Measurements from ENCODE around the gene COA1. TPM values are rescaled to one million over a fixed set of nuclear protein-coding genes. Genes with fewer than 3 reads are reported as not detected.

Gene COA1
- total and polyA plus RNA-seq, 9 of the 15 experiments (the other 6 are each of a cell fraction or from before 2014, with no cell fraction given) = 98.9 to 463 (median 181) TPM

GRCh38 chr7:43756368-43757072 lies 27.2 kb upstream of the COA1 start (continued):
- TF ChIP-seq ZBTB49 (CRISPR knock-in tag; IDR thresholded peaks at IDR 0.05; ENCODE audit: borderline replicate concordance) (no peak), HNRNPH1 (optimal IDR thresholded peaks at IDR 0.05; ENCODE audit: low read depth, low read length) (no peak), HMGN3 (IDR thresholded peaks at IDR 0.05; ENCODE audit: borderline replicate concordance, extremely low read depth, insufficient read length, low read depth, low read length) (no peak), TCF7 (IDR thresholded peaks at IDR 0.05; ENCODE audit: borderline replicate concordance) (no peak), ZNF217 (CRISPR knock-in tag; IDR thresholded peaks at IDR 0.05) (no peak), ZC3H8 (IDR thresholded peaks at IDR 0.05) (no peak), ZFP36 (IDR thresholded peaks at IDR 0.05; ENCODE audit: low read depth, low read length, partially characterized antibody) (no peak), PHB (CRISPR knock-in tag; IDR thresholded peaks at IDR 0.05) (no peak), ATF1 (CRISPR knock-in tag; IDR thresholded peaks at IDR 0.05) (no peak), ATF1 (tag; IDR thresholded peaks at IDR 0.05) (no peak), YBX1 (IDR thresholded peaks at IDR 0.05) (no peak), NUFIP1 (IDR thresholded peaks at IDR 0.05; ENCODE audit: partially characterized antibody) (no peak), HOXB6 (CRISPR knock-in tag; IDR thresholded peaks at IDR 0.05; ENCODE audit: borderline replicate concordance) (no peak), JUND (IDR thresholded peaks at IDR 0.05; ENCODE audit: borderline replicate concordance, low read depth, low read length) (peak; percentile 56), JUND (tag; IDR thresholded peaks at IDR 0.05; ENCODE audit: borderline replicate concordance, low read depth, low read length) (peak; percentile 80; the same call in 1 of the 3 replicates), ZFPM2 (CRISPR knock-in tag; IDR thresholded peaks at IDR 0.05) (no peak), NR1H2 (CRISPR knock-in tag; IDR thresholded peaks at IDR 0.05) (no peak), NCOA2 (IDR thresholded peaks at IDR 0.05; ENCODE audit: partially characterized antibody in 2 of 2) (no peak), TBL1XR1 (IDR thresholded peaks at IDR 0.05; ENCODE audit: low read length in 2 of 2) (peak in 1 of 2 experiments; percentile 59; a peak in 1 of 4 replicates), GTF2A2 (tag; IDR thresholded peaks at IDR 0.05) (no peak), CBFA2T3 (IDR thresholded peaks at IDR 0.05) (peak; percentile 78), POLR2A (conservative IDR thresholded peaks at IDR 0.05) (no peak)
- TF ChIP-seq, protein P1, sequence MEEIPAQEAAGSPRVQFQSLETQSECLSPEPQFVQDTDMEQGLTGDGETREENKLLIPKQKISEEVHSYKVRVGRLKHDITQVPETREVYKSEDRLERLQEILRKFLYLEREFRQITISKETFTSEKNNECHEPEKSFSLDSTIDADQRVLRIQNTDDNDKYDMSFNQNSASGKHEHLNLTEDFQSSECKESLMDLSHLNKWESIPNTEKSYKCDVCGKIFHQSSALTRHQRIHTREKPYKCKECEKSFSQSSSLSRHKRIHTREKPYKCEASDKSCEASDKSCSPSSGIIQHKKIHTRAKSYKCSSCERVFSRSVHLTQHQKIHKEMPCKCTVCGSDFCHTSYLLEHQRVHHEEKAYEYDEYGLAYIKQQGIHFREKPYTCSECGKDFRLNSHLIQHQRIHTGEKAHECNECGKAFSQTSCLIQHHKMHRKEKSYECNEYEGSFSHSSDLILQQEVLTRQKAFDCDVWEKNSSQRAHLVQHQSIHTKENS (CRISPR knock-in tag; IDR thresholded peaks at IDR 0.05) = no peak
- TF ChIP-seq, protein P2, sequence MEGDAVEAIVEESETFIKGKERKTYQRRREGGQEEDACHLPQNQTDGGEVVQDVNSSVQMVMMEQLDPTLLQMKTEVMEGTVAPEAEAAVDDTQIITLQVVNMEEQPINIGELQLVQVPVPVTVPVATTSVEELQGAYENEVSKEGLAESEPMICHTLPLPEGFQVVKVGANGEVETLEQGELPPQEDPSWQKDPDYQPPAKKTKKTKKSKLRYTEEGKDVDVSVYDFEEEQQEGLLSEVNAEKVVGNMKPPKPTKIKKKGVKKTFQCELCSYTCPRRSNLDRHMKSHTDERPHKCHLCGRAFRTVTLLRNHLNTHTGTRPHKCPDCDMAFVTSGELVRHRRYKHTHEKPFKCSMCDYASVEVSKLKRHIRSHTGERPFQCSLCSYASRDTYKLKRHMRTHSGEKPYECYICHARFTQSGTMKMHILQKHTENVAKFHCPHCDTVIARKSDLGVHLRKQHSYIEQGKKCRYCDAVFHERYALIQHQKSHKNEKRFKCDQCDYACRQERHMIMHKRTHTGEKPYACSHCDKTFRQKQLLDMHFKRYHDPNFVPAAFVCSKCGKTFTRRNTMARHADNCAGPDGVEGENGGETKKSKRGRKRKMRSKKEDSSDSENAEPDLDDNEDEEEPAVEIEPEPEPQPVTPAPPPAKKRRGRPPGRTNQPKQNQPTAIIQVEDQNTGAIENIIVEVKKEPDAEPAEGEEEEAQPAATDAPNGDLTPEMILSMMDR (IDR thresholded peaks at IDR 0.05 in 2 of 3, conservative IDR thresholded peaks at IDR 0.05 in 1 of 3; ENCODE audit: insufficient read depth in 2 of 3, low read depth in 1 of 3, low read length in 3 of 3) = no peak; a peak in 1 of 6 replicates
- TF ChIP-seq, protein P3, sequence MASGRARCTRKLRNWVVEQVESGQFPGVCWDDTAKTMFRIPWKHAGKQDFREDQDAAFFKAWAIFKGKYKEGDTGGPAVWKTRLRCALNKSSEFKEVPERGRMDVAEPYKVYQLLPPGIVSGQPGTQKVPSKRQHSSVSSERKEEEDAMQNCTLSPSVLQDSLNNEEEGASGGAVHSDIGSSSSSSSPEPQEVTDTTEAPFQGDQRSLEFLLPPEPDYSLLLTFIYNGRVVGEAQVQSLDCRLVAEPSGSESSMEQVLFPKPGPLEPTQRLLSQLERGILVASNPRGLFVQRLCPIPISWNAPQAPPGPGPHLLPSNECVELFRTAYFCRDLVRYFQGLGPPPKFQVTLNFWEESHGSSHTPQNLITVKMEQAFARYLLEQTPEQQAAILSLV (tag; IDR thresholded peaks at IDR 0.05) = no peak
